ENCODE data around the gene DPF1.

The DPF1 gene

GRCh38 chr19:38264486-38265212, 40.6 kb upstream of the DPF1 start, which contains the start of gene SPINT2 (continued):
- TF ChIP-seq REST (tag by site-specific recombination; IDR thresholded peaks at IDR 0.05) (no peak), PRDM6 (tag by site-specific recombination; IDR thresholded peaks at IDR 0.05) (no peak), ZNF184 (tag by site-specific recombination; IDR thresholded peaks at IDR 0.05) (no peak), ZNF670 (tag by site-specific recombination; IDR thresholded peaks at IDR 0.05; ENCODE audit: low read depth) (no peak), ZNF302 (tag by site-specific recombination; IDR thresholded peaks at IDR 0.05; ENCODE audit: low read depth) (no peak), MEIS1 (CRISPR knock-in tag; IDR thresholded peaks at IDR 0.05; ENCODE audit: borderline replicate concordance) (no peak), ZNF433 (tag by site-specific recombination; IDR thresholded peaks at IDR 0.05; ENCODE audit: low read depth) (no peak), ZNF341 (tag by site-specific recombination; IDR thresholded peaks at IDR 0.05; ENCODE audit: low read depth) (peak; percentile 15; the same call in 1 of the 2 replicates), ZNF561 (tag by site-specific recombination; IDR thresholded peaks at IDR 0.05; ENCODE audit: borderline replicate concordance) (peak; percentile 63; the same call in 1 of the 2 replicates), HOXA7 (CRISPR knock-in tag; IDR thresholded peaks at IDR 0.05; ENCODE audit: borderline replicate concordance) (no peak), TCF7L2 (IDR thresholded peaks at IDR 0.05; ENCODE audit: borderline replicate concordance, low read depth, low read length) (no peak), ZBTB26 (tag by site-specific recombination; optimal IDR thresholded peaks at IDR 0.05) (peak; percentile 99), ZNF202 (tag by site-specific recombination; IDR thresholded peaks at IDR 0.05; ENCODE audit: borderline replicate concordance) (no peak), FEZF1 (tag by site-specific recombination; IDR thresholded peaks at IDR 0.05) (0 out of 2 replicates have a peak, but pooled peaks have one; percentile 7), HOXC10 (CRISPR knock-in tag; IDR thresholded peaks at IDR 0.05) (no peak), ZNF610 (tag by site-specific recombination; IDR thresholded peaks at IDR 0.05; ENCODE audit: borderline replicate concordance) (peak; percentile 91), ZNF791 (tag by site-specific recombination; IDR thresholded peaks at IDR 0.05) (no peak), ZNF510 (tag by site-specific recombination; IDR thresholded peaks at IDR 0.05; ENCODE audit: insufficient replicate concordance) (no peak), ZNF335 (tag by site-specific recombination; conservative IDR thresholded peaks at IDR 0.05) (peak; percentile 100), MYNN (tag by site-specific recombination; IDR thresholded peaks at IDR 0.05; ENCODE audit: borderline replicate concordance) (no peak; the same call in 1 of the 2 replicates), OSR2 (tag by site-specific recombination; IDR thresholded peaks at IDR 0.05) (peak; percentile 34; the same call in 1 of the 2 replicates), ZNF23 (tag by site-specific recombination; IDR thresholded peaks at IDR 0.05; ENCODE audit: borderline replicate concordance) (no peak), ZNF580 (tag by site-specific recombination; IDR thresholded peaks at IDR 0.05) (peak; percentile 37), ZNF423 (tag by site-specific recombination; IDR thresholded peaks at IDR 0.05) (0 out of 2 replicates have a peak, but pooled peaks have one; percentile 43), ZNF121 (tag by site-specific recombination; IDR thresholded peaks at IDR 0.05) (peak; percentile 97), KLF9 (tag by site-specific recombination; IDR thresholded peaks at IDR 0.05; ENCODE audit: low read depth) (peak; percentile 73; the same call in 1 of the 2 replicates), SP2 (tag by site-specific recombination; IDR thresholded peaks at IDR 0.05) (peak; percentile 81), ZNF398 (tag by site-specific recombination; IDR thresholded peaks at IDR 0.05) (no peak)

Data from HEK293 (cell line).